K562 (cell line): Measurements from ENCODE around the gene PLIN5. TPM values are rescaled to one million over a fixed set of nuclear protein-coding genes. Genes with fewer than 3 reads are reported as not detected.

Source experiments
- BMI1 ChIP-seq: fragments of 150-350 bp; IDR thresholded peaks from 2 replicates; pipeline ENCODE4 v1.6.1; 2014; ENCODE audit warnings: low read length
- SMC3 ChIP-seq: conservative IDR thresholded peaks from 2 replicates; pipeline ENCODE4 v1.6.1; 2011; ENCODE audit warnings: low read depth, low read length, improper control_type of control experiment; ENCODE audit not compliant: insufficient read depth
- THRAP3 ChIP-seq: fragments of 450-650 bp; IDR thresholded peaks from 2 replicates; pipeline ENCODE4 v1.6.1; 2016; ENCODE audit warnings: mild to moderate bottlenecking, inconsistent platforms, borderline replicate concordance
- TSC22D4 ChIP-seq: fragments of 450-650 bp; IDR thresholded peaks from 2 replicates; pipeline ENCODE4 v1.6.1; 2016; ENCODE audit warnings: missing genetic modification characterization, missing biosample characterization, control low read depth
- ZKSCAN1 ChIP-seq: fragments of 150-350 bp; IDR thresholded peaks from 2 replicates; pipeline ENCODE4 v1.6.1; 2016; ENCODE audit warnings: low read depth, low read length
- polyA plus RNA-seq, 8 experiments: library from polyadenylated mRNA; depleted of rRNA in 4 of 8; stranded (reverse) in 5 of 8; unstranded in 3 of 8; fragments of >200 nt; fragmentation: Nextera tagmentation in 2 of 8; fragmentation: Illumina TruSeq in 1 of 8; extraction: Ambion mirVana in 2 of 8; extraction: Trizol in 1 of 8; gene quantifications; 2 replicates each; pipeline versions ENCODE4 v1.2.1 to v1.2.3, GENCODE V29; 2011 to 2014; ENCODE audit warnings: inconsistent platforms in 1 of 8, missing spikeins in 1 of 8
- total RNA-seq, 7 experiments: library from RNA; depleted of rRNA in 6 of 7; stranded (reverse); fragments of >200 nt in 6 of 7; fragmentation: Illumina TruSeq in 2 of 7; extraction: Trizol in 2 of 7; gene quantifications; 2 replicates each; pipeline versions ENCODE4 v1.2.1 to v1.2.3, GENCODE V29; 2011 to 2021; ENCODE audit warnings: low replicate concordance in 1 of 7
- TF ChIP-seq, protein P1 (sequence below): sonication (generic); formaldehyde crosslinking; IDR thresholded peaks from 2 replicates; pipeline ENCODE4 v1.8.0; 2022; ENCODE audit warnings: mild to moderate bottlenecking, missing genetic modification reagents, borderline replicate concordance
- TF ChIP-seq, protein P2 (sequence below): fragments of 250-450 bp; sonication (Bioruptor Pico); IDR thresholded peaks from 2 replicates; pipeline ENCODE4 v1.5.0; 2021; ENCODE audit warnings: mild to moderate bottlenecking, borderline replicate concordance
- TF ChIP-seq, protein P3 (sequence below): fragments of 250-450 bp; sonication (Bioruptor Pico); IDR thresholded peaks from 2 replicates; pipeline ENCODE4 v1.8.0; 2022; ENCODE audit warnings: inconsistent platforms
- TF ChIP-seq, protein P4 (sequence below), 2 experiments: fragments of 450-650 bp; IDR thresholded peaks; 2 replicates each; pipeline ENCODE4 v1.6.1; 2016
- TF ChIP-seq, protein P5 (sequence below), 2 experiments: fragments of 450-650 bp in 1 of 2; IDR thresholded peaks; 2 replicates each; pipeline ENCODE4 v1.6.1; 2011 to 2017; ENCODE audit warnings: low read depth in 2 of 2, antibody characterized with exemption in 1 of 2, borderline replicate concordance in 1 of 2, low read length in 1 of 2, mild to moderate bottlenecking in 1 of 2, mixed read lengths in 1 of 2; ENCODE audit not compliant: control insufficient read depth in 1 of 2

The PLIN5 gene
- total and polyA plus RNA-seq, 9 of the 15 experiments (the other 6 are each of a cell fraction or from before 2014, with no cell fraction given), result 0.04 to 1.3 (median 0.50) TPM

DNA sequence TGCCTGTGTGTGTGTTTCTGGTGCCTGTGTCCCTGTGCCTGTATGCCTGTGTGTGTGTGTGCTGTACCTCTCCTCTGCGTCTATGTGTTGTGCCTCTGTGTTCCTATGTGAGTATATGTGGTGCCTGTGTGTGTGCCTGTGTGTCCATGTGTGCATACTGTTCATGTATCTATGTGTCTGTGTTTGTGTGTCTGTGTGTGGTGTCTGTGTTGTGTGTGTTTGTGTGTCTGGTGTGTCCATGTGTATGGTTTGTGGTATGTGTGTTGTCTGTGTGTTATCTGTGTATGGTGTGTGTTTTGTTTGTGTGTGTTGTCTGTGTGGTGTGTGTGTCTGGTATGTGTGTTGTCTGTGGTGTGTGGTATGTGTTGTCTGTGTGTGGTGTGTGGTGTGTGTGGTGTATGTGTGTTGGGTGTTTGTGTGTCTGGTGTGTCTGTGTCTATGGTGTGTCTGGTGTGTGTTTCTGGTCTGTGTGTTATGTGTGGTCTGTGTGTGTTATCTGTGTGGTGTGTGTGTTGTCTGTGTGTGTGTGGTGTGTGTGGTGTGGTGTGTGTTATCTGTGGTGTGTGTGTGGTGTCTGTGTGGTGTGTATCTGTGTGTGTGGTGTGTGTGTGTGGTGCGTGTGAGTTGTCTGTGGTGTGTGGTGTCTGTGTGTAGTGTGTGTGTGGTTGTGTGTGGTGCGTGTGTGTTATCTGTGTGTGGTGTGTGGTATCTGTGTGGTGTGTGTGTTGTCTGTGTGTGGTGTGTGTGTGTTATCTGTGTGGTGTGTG is 42.5 kb downstream of the PLIN5 start (continued):
- TF ChIP-seq, protein P1, sequence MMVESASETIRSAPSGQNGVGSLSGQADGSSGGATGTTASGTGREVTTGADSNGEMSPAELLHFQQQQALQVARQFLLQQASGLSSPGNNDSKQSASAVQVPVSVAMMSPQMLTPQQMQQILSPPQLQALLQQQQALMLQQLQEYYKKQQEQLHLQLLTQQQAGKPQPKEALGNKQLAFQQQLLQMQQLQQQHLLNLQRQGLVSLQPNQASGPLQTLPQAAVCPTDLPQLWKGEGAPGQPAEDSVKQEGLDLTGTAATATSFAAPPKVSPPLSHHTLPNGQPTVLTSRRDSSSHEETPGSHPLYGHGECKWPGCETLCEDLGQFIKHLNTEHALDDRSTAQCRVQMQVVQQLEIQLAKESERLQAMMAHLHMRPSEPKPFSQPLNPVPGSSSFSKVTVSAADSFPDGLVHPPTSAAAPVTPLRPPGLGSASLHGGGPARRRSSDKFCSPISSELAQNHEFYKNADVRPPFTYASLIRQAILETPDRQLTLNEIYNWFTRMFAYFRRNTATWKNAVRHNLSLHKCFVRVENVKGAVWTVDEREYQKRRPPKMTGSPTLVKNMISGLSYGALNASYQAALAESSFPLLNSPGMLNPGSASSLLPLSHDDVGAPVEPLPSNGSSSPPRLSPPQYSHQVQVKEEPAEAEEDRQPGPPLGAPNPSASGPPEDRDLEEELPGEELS, result 0 out of 2 replicates have a peak, but pooled peaks have one; percentile 72
- TF ChIP-seq, protein P2, sequence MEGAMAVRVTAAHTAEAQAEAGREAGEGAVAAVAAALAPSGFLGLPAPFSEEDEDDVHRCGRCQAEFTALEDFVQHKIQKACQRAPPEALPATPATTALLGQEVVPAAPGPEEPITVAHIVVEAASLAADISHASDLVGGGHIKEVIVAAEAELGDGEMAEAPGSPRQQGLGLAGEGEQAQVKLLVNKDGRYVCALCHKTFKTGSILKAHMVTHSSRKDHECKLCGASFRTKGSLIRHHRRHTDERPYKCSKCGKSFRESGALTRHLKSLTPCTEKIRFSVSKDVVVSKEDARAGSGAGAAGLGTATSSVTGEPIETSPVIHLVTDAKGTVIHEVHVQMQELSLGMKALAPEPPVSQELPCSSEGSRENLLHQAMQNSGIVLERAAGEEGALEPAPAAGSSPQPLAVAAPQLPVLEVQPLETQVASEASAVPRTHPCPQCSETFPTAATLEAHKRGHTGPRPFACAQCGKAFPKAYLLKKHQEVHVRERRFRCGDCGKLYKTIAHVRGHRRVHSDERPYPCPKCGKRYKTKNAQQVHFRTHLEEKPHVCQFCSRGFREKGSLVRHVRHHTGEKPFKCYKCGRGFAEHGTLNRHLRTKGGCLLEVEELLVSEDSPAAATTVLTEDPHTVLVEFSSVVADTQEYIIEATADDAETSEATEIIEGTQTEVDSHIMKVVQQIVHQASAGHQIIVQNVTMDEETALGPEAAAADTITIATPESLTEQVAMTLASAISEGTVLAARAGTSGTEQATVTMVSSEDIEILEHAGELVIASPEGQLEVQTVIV, result no peak
- TF ChIP-seq SMC3, result no peak
- TF ChIP-seq, protein P3, sequence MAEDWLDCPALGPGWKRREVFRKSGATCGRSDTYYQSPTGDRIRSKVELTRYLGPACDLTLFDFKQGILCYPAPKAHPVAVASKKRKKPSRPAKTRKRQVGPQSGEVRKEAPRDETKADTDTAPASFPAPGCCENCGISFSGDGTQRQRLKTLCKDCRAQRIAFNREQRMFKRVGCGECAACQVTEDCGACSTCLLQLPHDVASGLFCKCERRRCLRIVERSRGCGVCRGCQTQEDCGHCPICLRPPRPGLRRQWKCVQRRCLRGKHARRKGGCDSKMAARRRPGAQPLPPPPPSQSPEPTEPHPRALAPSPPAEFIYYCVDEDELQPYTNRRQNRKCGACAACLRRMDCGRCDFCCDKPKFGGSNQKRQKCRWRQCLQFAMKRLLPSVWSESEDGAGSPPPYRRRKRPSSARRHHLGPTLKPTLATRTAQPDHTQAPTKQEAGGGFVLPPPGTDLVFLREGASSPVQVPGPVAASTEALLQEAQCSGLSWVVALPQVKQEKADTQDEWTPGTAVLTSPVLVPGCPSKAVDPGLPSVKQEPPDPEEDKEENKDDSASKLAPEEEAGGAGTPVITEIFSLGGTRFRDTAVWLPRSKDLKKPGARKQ, result no peak
- TF ChIP-seq, protein P4, sequence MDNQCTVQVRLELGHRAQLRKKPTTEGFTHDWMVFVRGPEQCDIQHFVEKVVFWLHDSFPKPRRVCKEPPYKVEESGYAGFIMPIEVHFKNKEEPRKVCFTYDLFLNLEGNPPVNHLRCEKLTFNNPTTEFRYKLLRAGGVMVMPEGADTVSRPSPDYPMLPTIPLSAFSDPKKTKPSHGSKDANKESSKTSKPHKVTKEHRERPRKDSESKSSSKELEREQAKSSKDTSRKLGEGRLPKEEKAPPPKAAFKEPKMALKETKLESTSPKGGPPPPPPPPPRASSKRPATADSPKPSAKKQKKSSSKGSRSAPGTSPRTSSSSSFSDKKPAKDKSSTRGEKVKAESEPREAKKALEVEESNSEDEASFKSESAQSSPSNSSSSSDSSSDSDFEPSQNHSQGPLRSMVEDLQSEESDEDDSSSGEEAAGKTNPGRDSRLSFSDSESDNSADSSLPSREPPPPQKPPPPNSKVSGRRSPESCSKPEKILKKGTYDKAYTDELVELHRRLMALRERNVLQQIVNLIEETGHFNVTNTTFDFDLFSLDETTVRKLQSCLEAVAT (IDR thresholded peaks at IDR 0.05), result peak; percentile 30 to 42; a peak in 3 of 4 replicates
- TF ChIP-seq, protein P5, sequence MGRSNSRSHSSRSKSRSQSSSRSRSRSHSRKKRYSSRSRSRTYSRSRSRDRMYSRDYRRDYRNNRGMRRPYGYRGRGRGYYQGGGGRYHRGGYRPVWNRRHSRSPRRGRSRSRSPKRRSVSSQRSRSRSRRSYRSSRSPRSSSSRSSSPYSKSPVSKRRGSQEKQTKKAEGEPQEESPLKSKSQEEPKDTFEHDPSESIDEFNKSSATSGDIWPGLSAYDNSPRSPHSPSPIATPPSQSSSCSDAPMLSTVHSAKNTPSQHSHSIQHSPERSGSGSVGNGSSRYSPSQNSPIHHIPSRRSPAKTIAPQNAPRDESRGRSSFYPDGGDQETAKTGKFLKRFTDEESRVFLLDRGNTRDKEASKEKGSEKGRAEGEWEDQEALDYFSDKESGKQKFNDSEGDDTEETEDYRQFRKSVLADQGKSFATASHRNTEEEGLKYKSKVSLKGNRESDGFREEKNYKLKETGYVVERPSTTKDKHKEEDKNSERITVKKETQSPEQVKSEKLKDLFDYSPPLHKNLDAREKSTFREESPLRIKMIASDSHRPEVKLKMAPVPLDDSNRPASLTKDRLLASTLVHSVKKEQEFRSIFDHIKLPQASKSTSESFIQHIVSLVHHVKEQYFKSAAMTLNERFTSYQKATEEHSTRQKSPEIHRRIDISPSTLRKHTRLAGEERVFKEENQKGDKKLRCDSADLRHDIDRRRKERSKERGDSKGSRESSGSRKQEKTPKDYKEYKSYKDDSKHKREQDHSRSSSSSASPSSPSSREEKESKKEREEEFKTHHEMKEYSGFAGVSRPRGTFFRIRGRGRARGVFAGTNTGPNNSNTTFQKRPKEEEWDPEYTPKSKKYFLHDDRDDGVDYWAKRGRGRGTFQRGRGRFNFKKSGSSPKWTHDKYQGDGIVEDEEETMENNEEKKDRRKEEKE (IDR thresholded peaks at IDR 0.05; ENCODE audit: borderline replicate concordance in 1 of 2, control insufficient read depth in 1 of 2, low read depth in 2 of 2, low read length in 1 of 2), result no peak
- no peak for TF ChIP-seq BMI1
- peak; percentile 18; the same call in 1 of the 2 replicates for TF ChIP-seq TSC22D4
- no peak for TF ChIP-seq THRAP3
- TF ChIP-seq ZKSCAN1, result no peak
